Tibial artery (tissue), 4 donors: ENCODE data around the gene HDAC4.
"Not testable (repeated sequence)": the region's sequence is repeated elsewhere in the genome, so short reads cannot be mapped to it uniquely, and the experiment has no call there.

ENCODE experiments used
- DNase-seq, 2 donors: peaks; one replicate each; pipeline ENCODE4 v3.0.0-alpha.2; 2019
- H3K27ac ChIP-seq, 2 donors: fragments of 200-600 bp; sonication (generic) in 1 of 2; 1 replicate in 1 of 2; 2 replicates in 1 of 2; pipeline ENCODE4 v1.5.1; 2018 to 2019; ENCODE audit warnings: mild to moderate bottlenecking in 1 of 2
- H3K27me3 ChIP-seq, 2 donors: fragments of 200-600 bp; sonication (generic) in 1 of 2; one replicate each; pipeline versions ENCODE4 v1.5.1 to v1.6.0; 2016 to 2019
- H3K36me3 ChIP-seq, 3 donors: fragments of 200-600 bp; sonication (generic) in 2 of 3; one replicate each; pipeline ENCODE4 v1.5.1; 2016 to 2019; ENCODE audit warnings: mild to moderate bottlenecking in 2 of 3
- H3K4me1 ChIP-seq, 4 donors: fragments of 200-600 bp; sonication (generic) in 2 of 4; 1 replicate in 3 of 4; 2 replicates in 1 of 4; pipeline ENCODE4 v1.5.1; 2016 to 2019
- H3K4me3 ChIP-seq, 2 donors: fragments of 200-600 bp; sonication (generic) in 1 of 2; 1 replicate in 1 of 2; 2 replicates in 1 of 2; pipeline ENCODE4 v1.5.1; 2018 to 2019; ENCODE audit warnings: mild to moderate bottlenecking in 2 of 2
- H3K9me3 ChIP-seq, 3 donors: fragments of 200-600 bp; sonication (generic) in 1 of 3; one replicate each; pipeline ENCODE4 v1.5.1; 2016 to 2019
- CTCF ChIP-seq, 2 experiments: fragments of 200-600 bp in 1 of 2; fragments of 450-650 bp in 1 of 2; IDR thresholded peaks; one replicate each; pipeline ENCODE4 v1.5.1; 2017 to 2019; ENCODE audit warnings: antibody characterized with exemption in 2 of 2, mild to moderate bottlenecking in 1 of 2, moderate library complexity in 1 of 2
- intact Hi-C: fragments of 100-400 bp; cut with DNase I; formaldehyde crosslinking; loops from one replicate; pipeline ENCODE4 v1.15.0; 2023; ENCODE audit warnings: low total_unique reads

Gene HDAC4

GRCh38 chr2:239073745-239074530 lies 326.9 kb downstream of the HDAC4 start:
- peaks cover 0 to 13% (median 12%) of the 10 kb centered on the region in 4 donors for H3K4me1 ChIP-seq
- no peaks in the 10 kb centered on the region for H3K27me3 ChIP-seq
- DNase-seq: no peak
- intact Hi-C loops: no loop called here
- no peak for TF ChIP-seq CTCF (IDR thresholded peaks at IDR 0.05)
- H3K9me3 ChIP-seq: no peaks in the 10 kb centered on the region
- no peak overlapping the region for H3K4me3 ChIP-seq
- peaks cover 20 to 74% (median 51%) of the 10 kb centered on the region in 3 donors for H3K36me3 ChIP-seq
- no peak overlapping the region for H3K27ac ChIP-seq

GRCh38 chr2:239073270-239073669 lies 327.6 kb downstream of the HDAC4 start:
- intact Hi-C loops: no loop called here
- H3K9me3 ChIP-seq: no peaks in the 10 kb centered on the region
- DNase-seq: no peak
- no peak overlapping the region for H3K4me3 ChIP-seq
- peaks cover 0 to 13% (median 12%) of the 10 kb centered on the region in 4 donors for H3K4me1 ChIP-seq
- peaks cover 20 to 74% (median 48%) of the 10 kb centered on the region in 3 donors for H3K36me3 ChIP-seq
- TF ChIP-seq CTCF (IDR thresholded peaks at IDR 0.05): no peak
- H3K27me3 ChIP-seq: no peaks in the 10 kb centered on the region
- no peak overlapping the region for H3K27ac ChIP-seq

- intact Hi-C loops: no loop called here
- no peak for DNase-seq
- no peak overlapping the region for H3K4me3 ChIP-seq
- no peak for TF ChIP-seq CTCF (IDR thresholded peaks at IDR 0.05)
- no peaks in the 10 kb centered on the region for H3K9me3 ChIP-seq
- peaks cover 0 to 13% (median 12%) of the 10 kb centered on the region in 4 donors for H3K4me1 ChIP-seq
- H3K27me3 ChIP-seq: no peaks in the 10 kb centered on the region
- H3K27ac ChIP-seq: no peak overlapping the region
- peaks cover 20 to 76% (median 47%) of the 10 kb centered on the region in 3 donors for H3K36me3 ChIP-seq
Observed at GRCh38 chr2:239072786-239073185, 328.0 kb downstream of the HDAC4 start.

GRCh38 chr2:239070466-239070865 lies 330.4 kb downstream of the HDAC4 start:
- intact Hi-C loops: no loop called here
- Histone ChIP-seq H3K27me3 (no peaks in the 10 kb centered on the region), H3K4me1 (peaks cover 0 to 1% (median under 1%) of the 10 kb centered on the region in 4 donors), H3K36me3 (peaks cover 38 to 83% (median 62%) of the 10 kb centered on the region in 3 donors), H3K9me3 (no peaks in the 10 kb centered on the region), H3K27ac (no peak overlapping the region), H3K4me3 (no peak overlapping the region)
- DNase-seq: no peak
- no peak for TF ChIP-seq CTCF (IDR thresholded peaks at IDR 0.05)

GRCh38 chr2:239069362-239070333 lies 331.2 kb downstream of the HDAC4 start:
- H3K27ac ChIP-seq, H3K27me3 ChIP-seq, H3K9me3 ChIP-seq, DNase-seq, H3K4me1 ChIP-seq, H3K4me3 ChIP-seq, intact Hi-C loops: not testable (repeated sequence)
- H3K36me3 ChIP-seq: peaks cover 38 to 87% (median 67%) of the 10 kb centered on the region in 3 donors
